GM23338 (cell line): ENCODE results near the gene AIG1. TPM values are rescaled to one million over a fixed set of nuclear protein-coding genes. Genes with fewer than 3 reads are reported as not detected.

Experiments used
- ATAC-seq: fragments of 200-7000 bp; cut with Tn5 transposase; 3 replicates; pipeline ENCODE4 v1.9.1; 2020
- DNase-seq: peaks from one replicate; pipeline ENCODE4 v3.0.0-alpha.2; 2015; ENCODE audit warnings: low spot score
- H2AFZ ChIP-seq: fragments of 200-600 bp; sonication (generic); 2 replicates; pipeline ENCODE4 v1.8.0; 2016; ENCODE audit warnings: antibody characterized with exemption, mild to moderate bottlenecking, moderate library complexity
- H3F3A ChIP-seq: fragments of 200-600 bp; sonication (generic); replicated peaks from 2 replicates; pipeline ENCODE4 v1.8.0; 2017; ENCODE audit warnings: antibody characterized with exemption, mixed run types, low read depth
- H3K27ac ChIP-seq: fragments of 200-600 bp; sonication (generic); 2 replicates; pipeline ENCODE4 v1.6.1; 2016; ENCODE audit warnings: low read depth
- H3K27me3 ChIP-seq: fragments of 200-600 bp; sonication (generic); 2 replicates; pipeline ENCODE4 v1.8.0; 2016; ENCODE audit warnings: mild to moderate bottlenecking, mixed run types, moderate library complexity; ENCODE audit not compliant: insufficient read depth
- H3K36me3 ChIP-seq: fragments of 200-600 bp; sonication (generic); 2 replicates; pipeline ENCODE4 v1.8.0; 2016; ENCODE audit warnings: mild to moderate bottlenecking; ENCODE audit not compliant: insufficient read depth
- H3K4me1 ChIP-seq: fragments of 200-600 bp; sonication (generic); 2 replicates; pipeline ENCODE4 v1.8.0; 2016; ENCODE audit warnings: mild to moderate bottlenecking, moderate library complexity; ENCODE audit not compliant: insufficient read depth
- H3K4me2 ChIP-seq: fragments of 200-600 bp; sonication (generic); 2 replicates; pipeline ENCODE4 v1.7.1; 2017; ENCODE audit warnings: mixed run types
- H3K4me3 ChIP-seq: fragments of 200-600 bp; sonication (generic); 2 replicates; pipeline ENCODE4 v1.6.1; 2016; ENCODE audit warnings: mixed run types
- H3K79me2 ChIP-seq: fragments of 200-600 bp; sonication (generic); replicated peaks from 2 replicates; pipeline ENCODE4 v1.8.0; 2017; ENCODE audit warnings: mild to moderate bottlenecking; ENCODE audit not compliant: insufficient read depth
- H3K9me2 ChIP-seq: fragments of 200-600 bp; sonication (generic); 2 replicates; pipeline ENCODE4 v1.8.0; 2017; ENCODE audit not compliant: insufficient read depth
- H4K20me1 ChIP-seq: fragments of 200-600 bp; sonication (generic); replicated peaks from 2 replicates; pipeline ENCODE4 v1.8.0; 2017; ENCODE audit warnings: mild to moderate bottlenecking; ENCODE audit not compliant: insufficient read depth
- H3K27ac Mint-ChIP-seq: 2 replicates; pipeline ENCODE4 v1.8.0; 2020; ENCODE audit warnings: inconsistent platforms, mild to moderate bottlenecking, moderate library complexity, mixed read lengths
- H3K27me3 Mint-ChIP-seq: 3 replicates; pipeline ENCODE4 v1.8.0; 2022; ENCODE audit warnings: low read depth, mild to moderate bottlenecking, moderate library complexity, mixed read lengths, inconsistent platforms; ENCODE audit not compliant: insufficient read depth, poor library complexity
- H3K36me3 Mint-ChIP-seq: 3 replicates; pipeline ENCODE4 v1.8.0; 2021; ENCODE audit warnings: low read depth, mild to moderate bottlenecking, inconsistent platforms, moderate library complexity, mixed read lengths
- H3K4me1 Mint-ChIP-seq: 3 replicates; pipeline ENCODE4 v1.8.0; 2020; ENCODE audit warnings: mild to moderate bottlenecking, inconsistent platforms, mixed read lengths
- H3K4me3 Mint-ChIP-seq: 3 replicates; pipeline ENCODE4 v1.8.0; 2021; ENCODE audit warnings: moderate library complexity, mild to moderate bottlenecking, inconsistent platforms, mixed read lengths
- H3K9me3 Mint-ChIP-seq: 3 replicates; pipeline ENCODE4 v1.8.0; 2020; ENCODE audit warnings: moderate library complexity, mild to moderate bottlenecking, inconsistent platforms, mixed read lengths
- CREB1 ChIP-seq: fragments of 250-450 bp; sonication (Bioruptor Pico); IDR thresholded peaks from 2 replicates; pipeline ENCODE4 v1.5.0; 2020; ENCODE audit warnings: low read depth, mild to moderate bottlenecking, moderate library complexity
- CTCF ChIP-seq, 2 experiments: fragments of 200-600 bp in 1 of 2; sonication (generic) in 1 of 2; conservative IDR thresholded peaks; 2 replicates each; pipeline versions ENCODE4 v1.5.1 to v1.6.1; 2016 to 2017; ENCODE audit warnings: antibody characterized with exemption in 2 of 2, low read depth in 2 of 2, mild to moderate bottlenecking in 2 of 2, moderate library complexity in 1 of 2
- EZH2 ChIP-seq: fragments of 200-600 bp; sonication (generic); IDR thresholded peaks from one replicate; pipeline ENCODE4 v1.8.0; 2017; ENCODE audit warnings: antibody characterized with exemption, mild to moderate bottlenecking, low read depth; ENCODE audit not compliant: unreplicated experiment
- EZH2phosphoT487 ChIP-seq: fragments of 200-600 bp; sonication (generic); IDR thresholded peaks from one replicate; pipeline ENCODE4 v1.8.1; 2018; ENCODE audit warnings: antibody characterized with exemption; ENCODE audit not compliant: unreplicated experiment
- JUNB ChIP-seq: IDR thresholded peaks from one replicate; pipeline ENCODE4 v1.6.1; 2016; ENCODE audit warnings: antibody characterized with exemption; ENCODE audit not compliant: unreplicated experiment
- NANOG ChIP-seq: IDR thresholded peaks from 2 replicates; pipeline ENCODE4 v1.6.1; 2016; ENCODE audit warnings: antibody characterized with exemption, borderline replicate concordance
- POLR2AphosphoS5 ChIP-seq: IDR thresholded peaks from 2 replicates; pipeline ENCODE4 v1.6.1; 2016; ENCODE audit warnings: antibody characterized with exemption, low read depth
- STAT1 ChIP-seq: IDR thresholded peaks from one replicate; pipeline ENCODE4 v1.6.1; 2016; ENCODE audit warnings: antibody characterized with exemption; ENCODE audit not compliant: unreplicated experiment
- ZNF114 ChIP-seq: fragments of 250-450 bp; sonication (Bioruptor Pico); IDR thresholded peaks from 2 replicates; pipeline ENCODE4 v1.5.0; 2020; ENCODE audit warnings: mild to moderate bottlenecking, moderate library complexity
- ZNF331 ChIP-seq: fragments of 250-450 bp; sonication (Bioruptor Pico); IDR thresholded peaks from 2 replicates; pipeline ENCODE4 v1.5.0; 2020; ENCODE audit warnings: low read depth, mild to moderate bottlenecking, moderate library complexity
- polyA plus RNA-seq: library from polyadenylated mRNA; unstranded; fragments of >200 nt; fragmentation: Nextera tagmentation; extraction: Ambion mirVana; gene quantifications from 2 replicates; pipeline ENCODE4 v1.2.1, GENCODE V29; 2016
- total RNA-seq: library from RNA; depleted of rRNA; stranded (reverse); fragments of >200 nt; shearing (Covaris generic); gene quantifications from 2 replicates; pipeline ENCODE4 v1.2.3, GENCODE V29; 2014
- TF ChIP-seq, protein P1 (sequence below): IDR thresholded peaks from one replicate; pipeline ENCODE4 v1.6.1; 2018; ENCODE audit warnings: antibody characterized with exemption; ENCODE audit not compliant: unreplicated experiment
- TF ChIP-seq, protein P2 (sequence below): IDR thresholded peaks from 2 replicates; pipeline ENCODE4 v1.6.1; 2016; ENCODE audit warnings: antibody characterized with exemption
- TF ChIP-seq, protein P3 (sequence below): fragments of 250-450 bp; sonication (Bioruptor Pico); IDR thresholded peaks from 2 replicates; pipeline ENCODE4 v1.5.0; 2020; ENCODE audit warnings: mild to moderate bottlenecking, moderate library complexity

AIG1 gene
- total and polyA plus RNA-seq, 2 experiments from 2014 or later: 65.2 to 88.4 TPM

- no peaks in the 10 kb centered on the region for H3K27me3 Mint-ChIP-seq
- H3K9me2 ChIP-seq: no peaks in the 10 kb centered on the region
- peaks cover 14% of the 10 kb centered on the region; the same call in 2 of the 3 replicates for H3K36me3 Mint-ChIP-seq
- no peaks in the 10 kb centered on the region for H3K27me3 ChIP-seq
- no peaks in the 10 kb centered on the region for H3F3A ChIP-seq
- H2AFZ ChIP-seq: no peak overlapping the region
- H3K9me3 Mint-ChIP-seq: no peaks in the 10 kb centered on the region
- H4K20me1 ChIP-seq: peaks cover 3% of the 10 kb centered on the region; the same call in 1 of the 2 replicates
- H3K4me2 ChIP-seq: no peak overlapping the region
- H3K4me3 Mint-ChIP-seq: no peak overlapping the region
- H3K4me3 ChIP-seq: no peak overlapping the region
- 0 out of 2 replicates have a peak, but pooled peaks cover 2% of the 10 kb centered on the region for H3K79me2 ChIP-seq
- no peaks in the 10 kb centered on the region for H3K36me3 ChIP-seq
- ATAC-seq: no peak
- H3K4me1 Mint-ChIP-seq: no peaks in the 10 kb centered on the region
- no peak overlapping the region for H3K27ac ChIP-seq
- no peak overlapping the region for H3K27ac Mint-ChIP-seq
- no peaks in the 10 kb centered on the region for H3K4me1 ChIP-seq
- TF ChIP-seq EZH2phosphoT487 (no peak), ZNF114 (no peak), NANOG (no peak), EZH2 (no peak), POLR2AphosphoS5 (no peak), ZNF331 (CRISPR knock-in tag) (no peak), CTCF (conservative IDR thresholded peaks at IDR 0.05; ENCODE audit: low read depth in 2 of 2) (no peak), CREB1 (CRISPR knock-in tag) (no peak), JUNB (no peak), STAT1 (no peak)
- TF ChIP-seq, protein P1, sequence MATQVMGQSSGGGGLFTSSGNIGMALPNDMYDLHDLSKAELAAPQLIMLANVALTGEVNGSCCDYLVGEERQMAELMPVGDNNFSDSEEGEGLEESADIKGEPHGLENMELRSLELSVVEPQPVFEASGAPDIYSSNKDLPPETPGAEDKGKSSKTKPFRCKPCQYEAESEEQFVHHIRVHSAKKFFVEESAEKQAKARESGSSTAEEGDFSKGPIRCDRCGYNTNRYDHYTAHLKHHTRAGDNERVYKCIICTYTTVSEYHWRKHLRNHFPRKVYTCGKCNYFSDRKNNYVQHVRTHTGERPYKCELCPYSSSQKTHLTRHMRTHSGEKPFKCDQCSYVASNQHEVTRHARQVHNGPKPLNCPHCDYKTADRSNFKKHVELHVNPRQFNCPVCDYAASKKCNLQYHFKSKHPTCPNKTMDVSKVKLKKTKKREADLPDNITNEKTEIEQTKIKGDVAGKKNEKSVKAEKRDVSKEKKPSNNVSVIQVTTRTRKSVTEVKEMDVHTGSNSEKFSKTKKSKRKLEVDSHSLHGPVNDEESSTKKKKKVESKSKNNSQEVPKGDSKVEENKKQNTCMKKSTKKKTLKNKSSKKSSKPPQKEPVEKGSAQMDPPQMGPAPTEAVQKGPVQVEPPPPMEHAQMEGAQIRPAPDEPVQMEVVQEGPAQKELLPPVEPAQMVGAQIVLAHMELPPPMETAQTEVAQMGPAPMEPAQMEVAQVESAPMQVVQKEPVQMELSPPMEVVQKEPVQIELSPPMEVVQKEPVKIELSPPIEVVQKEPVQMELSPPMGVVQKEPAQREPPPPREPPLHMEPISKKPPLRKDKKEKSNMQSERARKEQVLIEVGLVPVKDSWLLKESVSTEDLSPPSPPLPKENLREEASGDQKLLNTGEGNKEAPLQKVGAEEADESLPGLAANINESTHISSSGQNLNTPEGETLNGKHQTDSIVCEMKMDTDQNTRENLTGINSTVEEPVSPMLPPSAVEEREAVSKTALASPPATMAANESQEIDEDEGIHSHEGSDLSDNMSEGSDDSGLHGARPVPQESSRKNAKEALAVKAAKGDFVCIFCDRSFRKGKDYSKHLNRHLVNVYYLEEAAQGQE: no peak
- TF ChIP-seq, protein P2, sequence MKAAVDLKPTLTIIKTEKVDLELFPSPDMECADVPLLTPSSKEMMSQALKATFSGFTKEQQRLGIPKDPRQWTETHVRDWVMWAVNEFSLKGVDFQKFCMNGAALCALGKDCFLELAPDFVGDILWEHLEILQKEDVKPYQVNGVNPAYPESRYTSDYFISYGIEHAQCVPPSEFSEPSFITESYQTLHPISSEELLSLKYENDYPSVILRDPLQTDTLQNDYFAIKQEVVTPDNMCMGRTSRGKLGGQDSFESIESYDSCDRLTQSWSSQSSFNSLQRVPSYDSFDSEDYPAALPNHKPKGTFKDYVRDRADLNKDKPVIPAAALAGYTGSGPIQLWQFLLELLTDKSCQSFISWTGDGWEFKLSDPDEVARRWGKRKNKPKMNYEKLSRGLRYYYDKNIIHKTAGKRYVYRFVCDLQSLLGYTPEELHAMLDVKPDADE: no peak
- TF ChIP-seq, protein P3, sequence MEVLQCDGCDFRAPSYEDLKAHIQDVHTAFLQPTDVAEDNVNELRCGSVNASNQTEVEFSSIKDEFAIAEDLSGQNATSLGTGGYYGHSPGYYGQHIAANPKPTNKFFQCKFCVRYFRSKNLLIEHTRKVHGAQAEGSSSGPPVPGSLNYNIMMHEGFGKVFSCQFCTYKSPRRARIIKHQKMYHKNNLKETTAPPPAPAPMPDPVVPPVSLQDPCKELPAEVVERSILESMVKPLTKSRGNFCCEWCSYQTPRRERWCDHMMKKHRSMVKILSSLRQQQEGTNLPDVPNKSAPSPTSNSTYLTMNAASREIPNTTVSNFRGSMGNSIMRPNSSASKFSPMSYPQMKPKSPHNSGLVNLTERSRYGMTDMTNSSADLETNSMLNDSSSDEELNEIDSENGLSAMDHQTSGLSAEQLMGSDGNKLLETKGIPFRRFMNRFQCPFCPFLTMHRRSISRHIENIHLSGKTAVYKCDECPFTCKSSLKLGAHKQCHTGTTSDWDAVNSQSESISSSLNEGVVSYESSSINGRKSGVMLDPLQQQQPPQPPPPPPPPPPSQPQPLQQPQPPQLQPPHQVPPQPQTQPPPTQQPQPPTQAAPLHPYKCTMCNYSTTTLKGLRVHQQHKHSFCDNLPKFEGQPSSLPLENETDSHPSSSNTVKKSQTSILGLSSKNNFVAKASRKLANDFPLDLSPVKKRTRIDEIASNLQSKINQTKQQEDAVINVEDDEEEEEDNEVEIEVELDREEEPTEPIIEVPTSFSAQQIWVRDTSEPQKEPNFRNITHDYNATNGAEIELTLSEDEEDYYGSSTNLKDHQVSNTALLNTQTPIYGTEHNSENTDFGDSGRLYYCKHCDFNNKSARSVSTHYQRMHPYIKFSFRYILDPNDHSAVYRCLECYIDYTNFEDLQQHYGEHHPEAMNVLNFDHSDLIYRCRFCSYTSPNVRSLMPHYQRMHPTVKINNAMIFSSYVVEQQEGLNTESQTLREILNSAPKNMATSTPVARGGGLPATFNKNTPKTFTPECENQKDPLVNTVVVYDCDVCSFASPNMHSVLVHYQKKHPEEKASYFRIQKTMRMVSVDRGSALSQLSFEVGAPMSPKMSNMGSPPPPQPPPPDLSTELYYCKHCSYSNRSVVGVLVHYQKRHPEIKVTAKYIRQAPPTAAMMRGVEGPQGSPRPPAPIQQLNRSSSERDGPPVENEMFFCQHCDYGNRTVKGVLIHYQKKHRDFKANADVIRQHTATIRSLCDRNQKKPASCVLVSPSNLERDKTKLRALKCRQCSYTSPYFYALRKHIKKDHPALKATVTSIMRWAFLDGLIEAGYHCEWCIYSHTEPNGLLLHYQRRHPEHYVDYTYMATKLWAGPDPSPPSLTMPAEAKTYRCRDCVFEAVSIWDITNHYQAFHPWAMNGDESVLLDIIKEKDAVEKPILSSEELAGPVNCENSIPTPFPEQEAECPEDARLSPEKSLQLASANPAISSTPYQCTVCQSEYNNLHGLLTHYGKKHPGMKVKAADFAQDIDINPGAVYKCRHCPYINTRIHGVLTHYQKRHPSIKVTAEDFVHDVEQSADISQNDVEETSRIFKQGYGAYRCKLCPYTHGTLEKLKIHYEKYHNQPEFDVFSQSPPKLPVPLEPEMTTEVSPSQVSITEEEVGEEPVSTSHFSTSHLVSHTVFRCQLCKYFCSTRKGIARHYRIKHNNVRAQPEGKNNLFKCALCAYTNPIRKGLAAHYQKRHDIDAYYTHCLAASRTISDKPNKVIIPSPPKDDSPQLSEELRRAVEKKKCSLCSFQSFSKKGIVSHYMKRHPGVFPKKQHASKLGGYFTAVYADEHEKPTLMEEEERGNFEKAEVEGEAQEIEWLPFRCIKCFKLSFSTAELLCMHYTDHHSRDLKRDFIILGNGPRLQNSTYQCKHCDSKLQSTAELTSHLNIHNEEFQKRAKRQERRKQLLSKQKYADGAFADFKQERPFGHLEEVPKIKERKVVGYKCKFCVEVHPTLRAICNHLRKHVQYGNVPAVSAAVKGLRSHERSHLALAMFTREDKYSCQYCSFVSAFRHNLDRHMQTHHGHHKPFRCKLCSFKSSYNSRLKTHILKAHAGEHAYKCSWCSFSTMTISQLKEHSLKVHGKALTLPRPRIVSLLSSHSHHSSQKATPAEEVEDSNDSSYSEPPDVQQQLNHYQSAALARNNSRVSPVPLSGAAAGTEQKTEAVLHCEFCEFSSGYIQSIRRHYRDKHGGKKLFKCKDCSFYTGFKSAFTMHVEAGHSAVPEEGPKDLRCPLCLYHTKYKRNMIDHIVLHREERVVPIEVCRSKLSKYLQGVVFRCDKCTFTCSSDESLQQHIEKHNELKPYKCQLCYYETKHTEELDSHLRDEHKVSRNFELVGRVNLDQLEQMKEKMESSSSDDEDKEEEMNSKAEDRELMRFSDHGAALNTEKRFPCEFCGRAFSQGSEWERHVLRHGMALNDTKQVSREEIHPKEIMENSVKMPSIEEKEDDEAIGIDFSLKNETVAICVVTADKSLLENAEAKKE (CRISPR knock-in tag): no peak
- DNase-seq: no peak
Observed at GRCh38 chr6:143150281-143150680, 89.6 kb downstream of the AIG1 start.
